ENCODE measurements around the gene DOCK1.

DOCK1 gene

GRCh38 chr10:127013691-127014473 lies 108.7 kb downstream of the DOCK1 start:
- Mint-ChIP-seq H3K27ac (no peak overlapping the region), H3K4me3 (no peak overlapping the region), H3K4me1 (no peaks in the 10 kb centered on the region), H3K36me3 (no peaks in the 10 kb centered on the region), H3K9me3 (no peaks in the 10 kb centered on the region)
- DNase-seq (ENCODE audit: low spot score in 2 of 2) (no peak), ATAC-seq (no peak)

- Mint-ChIP-seq H3K9me3 (no peaks in the 10 kb centered on the region), H3K36me3 (no peaks in the 10 kb centered on the region), H3K4me1 (no peaks in the 10 kb centered on the region), H3K4me3 (no peak overlapping the region), H3K27ac (no peak overlapping the region)
- ATAC-seq (no peak), DNase-seq (ENCODE audit: low spot score in 2 of 2) (no peak)
Observed at GRCh38 chr10:127014671-127015070, 109.4 kb downstream of the DOCK1 start.

- H3K9me3 Mint-ChIP-seq = no peaks in the 10 kb centered on the region
- H3K27ac Mint-ChIP-seq = no peak overlapping the region
- no peaks in the 10 kb centered on the region for H3K4me1 Mint-ChIP-seq
- H3K4me3 Mint-ChIP-seq = no peak overlapping the region
- DNase-seq (ENCODE audit: low spot score in 2 of 2) = no peak
- no peaks in the 10 kb centered on the region for H3K36me3 Mint-ChIP-seq
- ATAC-seq = no peak
Observed at GRCh38 chr10:127015373-127015772, 110.1 kb downstream of the DOCK1 start.

GRCh38 chr10:127016331-127016730 lies 111.1 kb downstream of the DOCK1 start:
- Mint-ChIP-seq H3K9me3 (no peaks in the 10 kb centered on the region), H3K4me1 (no peaks in the 10 kb centered on the region), H3K36me3 (no peaks in the 10 kb centered on the region), H3K27ac (no peak overlapping the region), H3K4me3 (no peak overlapping the region)
- ATAC-seq = no peak
- DNase-seq (ENCODE audit: low spot score in 2 of 2) = no peak

- Mint-ChIP-seq H3K4me3 (no peak overlapping the region), H3K4me1 (no peaks in the 10 kb centered on the region), H3K36me3 (no peaks in the 10 kb centered on the region), H3K9me3 (no peaks in the 10 kb centered on the region), H3K27ac (no peak overlapping the region)
- ATAC-seq (peak; percentile 20), DNase-seq (ENCODE audit: low spot score in 2 of 2) (no peak)
Observed at GRCh38 chr10:127017541-127018297, 112.5 kb downstream of the DOCK1 start.

- no peaks in the 10 kb centered on the region for H3K9me3 Mint-ChIP-seq
- ATAC-seq (no peak), DNase-seq (ENCODE audit: low spot score in 2 of 2) (no peak)
- no peak overlapping the region for H3K4me3 Mint-ChIP-seq
- H3K4me1 Mint-ChIP-seq = no peaks in the 10 kb centered on the region
- no peaks in the 10 kb centered on the region for H3K36me3 Mint-ChIP-seq
- H3K27ac Mint-ChIP-seq = no peak overlapping the region
Observed at GRCh38 chr10:127018298-127018650, 113.0 kb downstream of the DOCK1 start.

GRCh38 chr10:127018766-127019165 lies 113.5 kb downstream of the DOCK1 start:
- ATAC-seq = no peak
- no peak overlapping the region for H3K27ac Mint-ChIP-seq
- H3K9me3 Mint-ChIP-seq = no peaks in the 10 kb centered on the region
- no peaks in the 10 kb centered on the region for H3K36me3 Mint-ChIP-seq
- no peak for DNase-seq (ENCODE audit: low spot score in 2 of 2)
- H3K4me3 Mint-ChIP-seq = no peak overlapping the region
- H3K4me1 Mint-ChIP-seq = no peaks in the 10 kb centered on the region

- Mint-ChIP-seq H3K9me3 (no peaks in the 10 kb centered on the region), H3K27ac (no peak overlapping the region)
Observed at GRCh38 chr10:127020260-127020659, 115.0 kb downstream of the DOCK1 start.

GRCh38 chr10:127021801-127022200 lies 116.6 kb downstream of the DOCK1 start:
- Mint-ChIP-seq H3K9me3 (no peaks in the 10 kb centered on the region), H3K4me1 (no peaks in the 10 kb centered on the region), H3K36me3 (no peaks in the 10 kb centered on the region), H3K4me3 (no peak overlapping the region), H3K27ac (no peak overlapping the region)
- ATAC-seq (no peak), DNase-seq (ENCODE audit: low spot score in 2 of 2) (no peak)

More at GRCh38 chr10:127020260-127020659, 115.0 kb downstream of the DOCK1 start:
- no peaks in the 10 kb centered on the region for H3K4me1 Mint-ChIP-seq
- DNase-seq (ENCODE audit: low spot score in 2 of 2) = no peak
- no peak overlapping the region for H3K4me3 Mint-ChIP-seq
- H3K36me3 Mint-ChIP-seq = no peaks in the 10 kb centered on the region
- ATAC-seq = no peak

GRCh38 chr10:127024685-127025435 lies 119.6 kb downstream of the DOCK1 start:
- Mint-ChIP-seq H3K36me3 (no peaks in the 10 kb centered on the region), H3K4me1 (no peaks in the 10 kb centered on the region), H3K27ac (no peak overlapping the region), H3K9me3 (no peaks in the 10 kb centered on the region), H3K4me3 (no peak overlapping the region)
- ATAC-seq (no peak), DNase-seq (ENCODE audit: low spot score in 2 of 2) (no peak)

- Mint-ChIP-seq H3K27ac (no peak overlapping the region), H3K36me3 (no peaks in the 10 kb centered on the region), H3K4me1 (no peaks in the 10 kb centered on the region), H3K4me3 (no peak overlapping the region), H3K9me3 (no peaks in the 10 kb centered on the region)
- ATAC-seq (no peak), DNase-seq (ENCODE audit: low spot score in 2 of 2) (no peak)
Observed at GRCh38 chr10:127027786-127028185, 122.6 kb downstream of the DOCK1 start.

- Mint-ChIP-seq H3K36me3 (no peaks in the 10 kb centered on the region), H3K9me3 (no peaks in the 10 kb centered on the region), H3K4me1 (no peaks in the 10 kb centered on the region), H3K4me3 (no peak overlapping the region), H3K27ac (no peak overlapping the region)
- ATAC-seq = no peak
- no peak for DNase-seq (ENCODE audit: low spot score in 2 of 2)
Observed at GRCh38 chr10:127028556-127028955, 123.3 kb downstream of the DOCK1 start.

GRCh38 chr10:127029061-127029460 lies 123.8 kb downstream of the DOCK1 start:
- no peaks in the 10 kb centered on the region for H3K36me3 Mint-ChIP-seq
- ATAC-seq (no peak), DNase-seq (ENCODE audit: low spot score in 2 of 2) (no peak)
- no peak overlapping the region for H3K4me3 Mint-ChIP-seq
- no peak overlapping the region for H3K27ac Mint-ChIP-seq
- no peaks in the 10 kb centered on the region for H3K4me1 Mint-ChIP-seq
- H3K9me3 Mint-ChIP-seq = no peaks in the 10 kb centered on the region

- no peaks in the 10 kb centered on the region for H3K9me3 Mint-ChIP-seq
- H3K36me3 Mint-ChIP-seq = no peaks in the 10 kb centered on the region
- no peaks in the 10 kb centered on the region for H3K4me1 Mint-ChIP-seq
- ATAC-seq (no peak), DNase-seq (ENCODE audit: low spot score in 2 of 2) (no peak)
- H3K4me3 Mint-ChIP-seq = no peak overlapping the region
- H3K27ac Mint-ChIP-seq = no peak overlapping the region
Observed at GRCh38 chr10:127033216-127034033, 128.2 kb downstream of the DOCK1 start.

- Mint-ChIP-seq H3K4me3 (no peak overlapping the region), H3K4me1 (no peaks in the 10 kb centered on the region), H3K9me3 (no peaks in the 10 kb centered on the region), H3K27ac (no peak overlapping the region), H3K36me3 (no peaks in the 10 kb centered on the region)
- DNase-seq (ENCODE audit: low spot score in 2 of 2) (no peak), ATAC-seq (no peak)
Observed at GRCh38 chr10:127034034-127034633, 128.9 kb downstream of the DOCK1 start.
